WERI-Rb-1 (cell line): Measurements from ENCODE around the gene MOB2.

Source experiments
- DNase-seq: peaks from one replicate; pipeline ENCODE4 v3.0.0-alpha.2; 2020
- H3K27ac ChIP-seq: fragments of 250-450 bp; sonication (Bioruptor Pico); 2 replicates; pipeline ENCODE4 v1.5.1; 2020; ENCODE audit warnings: mild to moderate bottlenecking, moderate library complexity
- H3K27me3 ChIP-seq: fragments of 250-450 bp; sonication (Bioruptor Pico); 2 replicates; pipeline ENCODE4 v1.5.1; 2021; ENCODE audit warnings: mild to moderate bottlenecking, low read depth, moderate library complexity; ENCODE audit not compliant: insufficient read depth, severe bottlenecking
- H3K36me3 ChIP-seq: fragments of 250-450 bp; sonication (Bioruptor Pico); 2 replicates; pipeline ENCODE4 v1.5.1; 2020; ENCODE audit warnings: mild to moderate bottlenecking, moderate library complexity
- H3K4me3 ChIP-seq: 2 replicates; pipeline ENCODE4 v1.5.1; 2011; ENCODE audit warnings: low read depth, mild to moderate bottlenecking, control low read depth, low read length
- H3K9me3 ChIP-seq: fragments of 250-450 bp; sonication (Bioruptor Pico); 2 replicates; pipeline ENCODE4 v1.5.1; 2021; ENCODE audit warnings: mild to moderate bottlenecking, moderate library complexity; ENCODE audit not compliant: severe bottlenecking
- CTCF ChIP-seq: IDR thresholded peaks from 2 replicates; pipeline ENCODE4 v1.5.1; 2011; ENCODE audit warnings: low read depth, mild to moderate bottlenecking, control low read depth, inconsistent platforms, low read length

Gene MOB2

GRCh38 chr11:1516273-1517067, 29.9 kb upstream of the MOB2 start:
- Histone ChIP-seq H3K36me3 (no peaks in the 10 kb centered on the region), H3K4me3 (no peak overlapping the region), H3K27ac (no peak overlapping the region), H3K9me3 (no peaks in the 10 kb centered on the region), H3K27me3 (no peaks in the 10 kb centered on the region)
- TF ChIP-seq CTCF: 0 out of 2 replicates have a peak, but pooled peaks have one; percentile 3
- no peak for DNase-seq

DNA sequence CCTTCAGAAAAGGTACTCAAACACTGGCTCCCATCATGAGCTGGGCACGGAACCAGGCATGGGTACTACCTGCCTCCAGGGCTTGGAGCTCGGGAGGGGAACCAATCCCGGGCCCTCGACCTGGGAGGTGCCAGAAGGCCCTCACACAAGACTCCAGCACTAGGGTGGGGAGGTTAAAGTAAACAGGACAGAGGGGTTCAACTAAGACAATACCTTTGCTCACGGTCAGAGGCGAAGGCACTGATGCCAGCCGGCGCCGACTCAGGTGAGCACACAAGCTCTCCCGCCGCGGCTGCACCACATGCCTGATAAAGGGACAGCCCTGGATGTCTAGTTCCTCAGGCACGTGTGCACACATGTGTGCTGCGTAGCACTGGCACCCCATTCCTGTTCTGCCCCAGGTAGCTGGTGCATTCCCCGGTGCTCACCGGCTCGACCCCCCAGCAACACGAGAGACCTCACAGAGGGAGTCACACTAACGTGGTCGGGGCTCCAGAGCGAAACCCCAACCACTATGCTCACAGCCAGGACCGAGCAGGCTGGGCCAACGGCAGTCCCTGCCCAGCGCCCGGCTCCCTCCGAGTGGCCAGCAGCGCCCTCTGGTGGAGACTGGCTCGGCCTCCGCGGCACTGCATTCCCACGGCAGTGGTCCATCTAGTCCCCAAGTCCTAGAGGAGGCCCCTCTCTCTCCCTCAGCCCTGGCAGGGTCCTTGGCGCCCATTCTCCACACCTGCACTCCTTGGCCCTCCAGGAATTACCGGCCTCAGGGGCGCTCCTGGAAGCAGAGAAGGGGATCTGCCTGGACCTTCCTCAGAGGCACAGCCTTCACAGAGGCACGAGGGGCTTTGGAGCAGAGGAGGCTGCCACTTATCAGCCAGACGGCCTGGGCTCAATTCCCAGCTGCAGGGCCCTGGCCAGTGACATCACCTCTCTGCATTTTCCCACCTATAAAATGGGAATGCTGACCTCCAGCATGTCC, 28.8 kb upstream of the MOB2 start:
- H3K4me3 ChIP-seq: no peak overlapping the region
- TF ChIP-seq CTCF: peak; percentile 97
- H3K36me3 ChIP-seq: no peaks in the 10 kb centered on the region
- no peaks in the 10 kb centered on the region for H3K27me3 ChIP-seq
- no peak overlapping the region for H3K27ac ChIP-seq
- no peaks in the 10 kb centered on the region for H3K9me3 ChIP-seq
- peak; percentile 80 for DNase-seq

- H3K27me3 ChIP-seq: no peaks in the 10 kb centered on the region
- no peak for DNase-seq
- no peak overlapping the region for H3K27ac ChIP-seq
- no peak for TF ChIP-seq CTCF
- no peaks in the 10 kb centered on the region for H3K36me3 ChIP-seq
- H3K9me3 ChIP-seq: no peaks in the 10 kb centered on the region
- no peak overlapping the region for H3K4me3 ChIP-seq
Measured at GRCh38 chr11:1514336-1515061, 27.9 kb upstream of the MOB2 start.

GRCh38 chr11:1513326-1514296, 27.0 kb upstream of the MOB2 start:
- peak overlapping the region; percentile 47 for H3K27ac ChIP-seq
- no peak for TF ChIP-seq CTCF
- peak; percentile 60 for DNase-seq

More at GRCh38 chr11:1513326-1514296, 27.0 kb upstream of the MOB2 start:
- H3K36me3 ChIP-seq: no peaks in the 10 kb centered on the region
- no peak overlapping the region for H3K4me3 ChIP-seq
- no peaks in the 10 kb centered on the region for H3K9me3 ChIP-seq
- H3K27me3 ChIP-seq: no peaks in the 10 kb centered on the region
